SK-N-MC (cell line): ENCODE measurements around the gene PSMB2.

Experiments
- DNase-seq: peaks from one replicate; pipeline ENCODE4 v3.0.0-alpha.2; 2011; ENCODE audit warnings: low read depth, low spot score
- H3K27ac ChIP-seq: fragments of 200-600 bp; sonication (generic); 2 replicates; pipeline ENCODE4 v1.5.1; 2016; ENCODE audit warnings: mixed run types
- H3K36me3 ChIP-seq: fragments of 200-600 bp; sonication (generic); 2 replicates; pipeline ENCODE4 v1.6.1; 2017; ENCODE audit warnings: antibody characterized with exemption, low read length, mixed read lengths; ENCODE audit not compliant: insufficient read depth
- H3K4me3 ChIP-seq: fragments of 200-600 bp; sonication (generic); 2 replicates; pipeline ENCODE4 v1.5.1; 2016
- H3K9ac ChIP-seq: fragments of 200-600 bp; sonication (generic); 2 replicates; pipeline ENCODE4 v1.8.0; 2017; ENCODE audit warnings: mixed run types, mixed read lengths; ENCODE audit not compliant: insufficient read length
- H3K9me3 ChIP-seq: fragments of 200-600 bp; sonication (generic); 2 replicates; pipeline ENCODE4 v1.6.1; 2017; ENCODE audit warnings: low read depth, mild to moderate bottlenecking, antibody characterized with exemption, low read length, moderate library complexity, mixed read lengths
- EZH2 ChIP-seq: fragments of 200-600 bp; sonication (generic); IDR thresholded peaks from one replicate; pipeline ENCODE4 v1.6.1; 2017; ENCODE audit warnings: antibody characterized with exemption
- FOXP2 ChIP-seq: optimal IDR thresholded peaks from 2 replicates; pipeline ENCODE3; 2011; ENCODE audit warnings: mild to moderate bottlenecking, moderate library complexity; ENCODE audit not compliant: insufficient read depth; ENCODE audit errors: extremely low read length, control extremely low read depth
- POLR2AphosphoS5 ChIP-seq: IDR thresholded peaks from 2 replicates; pipeline ENCODE4 v1.6.1; 2012; ENCODE audit warnings: mild to moderate bottlenecking, low read depth, low read length, borderline replicate concordance

PSMB2 gene

DNA sequence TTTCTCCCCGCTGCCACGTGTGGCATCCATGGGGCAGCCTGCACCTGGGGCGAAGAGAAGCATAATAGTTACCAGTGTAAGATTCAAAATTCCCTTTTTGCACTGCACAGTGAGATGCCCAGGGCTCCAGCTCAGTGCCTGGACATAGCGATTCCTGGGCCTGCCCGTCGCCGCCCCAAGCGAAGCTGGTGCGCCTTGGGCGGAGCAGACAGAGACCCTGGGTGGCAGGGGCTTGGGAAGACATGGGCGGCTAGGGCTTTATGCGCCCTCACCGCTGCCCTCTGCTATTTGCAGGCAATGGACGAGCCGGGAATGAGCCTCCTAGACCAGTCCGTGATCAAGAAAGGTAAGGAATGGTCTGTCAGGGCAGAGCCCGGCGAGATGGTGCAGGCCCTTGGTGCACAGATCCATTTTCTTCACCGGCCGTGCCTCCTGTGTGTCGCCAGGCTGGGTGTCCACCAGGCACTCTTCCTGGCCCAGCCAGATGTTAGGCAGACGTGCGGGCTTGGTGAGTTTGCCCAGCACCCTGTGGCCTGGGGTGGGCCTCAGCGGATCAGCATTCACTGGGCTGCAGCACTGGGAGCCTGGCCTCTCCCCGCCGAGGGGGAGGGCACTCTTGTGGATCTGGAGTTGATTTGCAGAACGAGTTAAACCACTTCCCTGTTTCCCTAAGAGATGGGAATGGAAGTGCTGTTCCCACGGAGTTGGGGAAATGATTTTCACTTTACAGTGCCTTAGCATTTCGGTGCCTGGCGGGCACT lies 66.5 kb downstream of the PSMB2 start:
- H3K9ac ChIP-seq = no peak overlapping the region
- no peak overlapping the region for H3K4me3 ChIP-seq
- no peaks in the 10 kb centered on the region for H3K9me3 ChIP-seq
- no peak overlapping the region for H3K27ac ChIP-seq
- H3K36me3 ChIP-seq = no peaks in the 10 kb centered on the region
- DNase-seq = no peak
- TF ChIP-seq EZH2 = no peak
- no peak for TF ChIP-seq POLR2AphosphoS5
- no peak for TF ChIP-seq FOXP2

DNA sequence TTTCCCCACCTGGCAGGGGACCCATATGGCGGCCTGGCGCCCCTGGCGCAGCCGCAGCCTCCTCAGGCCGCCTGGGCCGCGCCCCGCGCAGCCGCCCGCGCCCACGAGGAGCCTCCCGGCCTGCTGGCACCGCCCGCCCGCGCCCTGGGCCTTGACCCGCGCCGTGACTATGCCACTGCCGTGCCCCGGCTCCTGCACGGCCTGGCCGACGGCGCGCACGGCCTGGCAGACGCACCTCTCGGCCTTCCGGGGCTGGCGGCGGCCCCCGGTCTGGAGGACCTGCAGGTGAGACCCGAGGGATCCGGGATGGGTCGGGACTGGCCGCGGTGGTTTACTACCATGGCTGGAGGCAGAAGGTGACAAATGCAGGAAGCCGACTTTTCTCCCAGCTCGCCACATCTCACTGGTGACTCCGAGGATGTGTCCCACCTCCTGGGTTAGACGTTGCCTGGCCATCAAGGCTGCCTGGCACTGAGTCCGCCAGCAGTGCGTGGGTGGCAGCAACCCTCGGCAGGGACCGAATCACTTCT lies 67.1 kb downstream of the PSMB2 start:
- H3K27ac ChIP-seq = no peak overlapping the region
- TF ChIP-seq EZH2 (no peak), POLR2AphosphoS5 (no peak), FOXP2 (no peak)
- no peak overlapping the region for H3K9ac ChIP-seq
- no peaks in the 10 kb centered on the region for H3K36me3 ChIP-seq
- DNase-seq = no peak
- H3K4me3 ChIP-seq = no peak overlapping the region
- H3K9me3 ChIP-seq = no peaks in the 10 kb centered on the region

DNA sequence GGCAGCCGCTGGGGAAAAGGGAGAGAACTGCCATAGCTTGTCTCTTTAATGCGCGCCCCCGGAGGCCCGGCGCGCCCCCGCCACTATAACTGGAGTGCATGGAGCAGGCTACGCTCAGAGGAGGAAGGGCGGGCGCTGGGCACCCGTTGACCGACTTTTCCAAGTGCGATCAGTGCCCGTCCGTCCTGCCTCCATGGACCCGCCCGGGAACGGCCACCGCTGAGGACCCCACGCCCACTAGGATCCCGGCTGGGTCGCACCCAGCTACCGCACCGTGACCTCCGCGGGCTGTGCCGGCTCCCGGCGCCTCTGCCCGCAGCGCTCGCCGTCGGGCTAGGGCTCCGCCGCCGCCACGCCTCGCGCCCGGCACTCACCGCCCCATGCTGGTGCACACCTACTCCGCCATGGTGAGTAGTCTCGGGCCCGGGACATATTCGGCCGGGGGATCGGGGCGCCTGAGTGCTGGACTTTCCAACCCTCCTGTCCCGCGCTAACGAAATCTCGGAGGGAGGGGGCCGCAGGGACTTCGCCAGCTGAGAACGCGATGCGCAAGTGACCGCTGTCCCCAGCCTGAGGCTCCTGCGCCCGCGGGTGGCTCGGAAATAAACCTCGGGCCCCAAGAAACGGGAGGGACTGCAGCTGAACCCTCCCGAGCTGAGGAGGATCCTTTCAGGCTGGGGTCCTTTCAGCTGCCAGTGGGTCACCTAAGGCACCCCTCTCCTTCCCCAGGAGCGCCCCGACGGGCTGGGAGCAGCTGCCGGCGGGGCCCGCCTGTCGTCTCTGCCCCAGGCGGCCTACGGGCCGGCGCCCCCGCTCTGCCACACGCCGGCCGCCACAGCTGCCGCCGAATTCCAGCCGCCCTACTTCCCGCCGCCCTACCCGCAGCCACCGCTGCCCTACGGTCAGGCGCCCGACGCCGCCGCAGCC lies 67.9 kb downstream of the PSMB2 start, which contains the start of gene TFAP2E:
TSS of gene TFAP2E (plus strand) at position 117 of the 927 bp plus-strand sequence. CDS start at position 381, 264 bp downstream.
- no peak within 1 kb of the TSS for H3K4me3 ChIP-seq
- TF ChIP-seq EZH2 = no peak
- no peak for TF ChIP-seq FOXP2
- no peak for TF ChIP-seq POLR2AphosphoS5
- no peak within 1 kb of the TSS for H3K27ac ChIP-seq
- H3K9ac ChIP-seq = no peak within 1 kb of the TSS
- no peak for DNase-seq
- no peaks in the 10 kb centered on the region for H3K36me3 ChIP-seq
- H3K9me3 ChIP-seq = no peaks in the 10 kb centered on the region

DNA sequence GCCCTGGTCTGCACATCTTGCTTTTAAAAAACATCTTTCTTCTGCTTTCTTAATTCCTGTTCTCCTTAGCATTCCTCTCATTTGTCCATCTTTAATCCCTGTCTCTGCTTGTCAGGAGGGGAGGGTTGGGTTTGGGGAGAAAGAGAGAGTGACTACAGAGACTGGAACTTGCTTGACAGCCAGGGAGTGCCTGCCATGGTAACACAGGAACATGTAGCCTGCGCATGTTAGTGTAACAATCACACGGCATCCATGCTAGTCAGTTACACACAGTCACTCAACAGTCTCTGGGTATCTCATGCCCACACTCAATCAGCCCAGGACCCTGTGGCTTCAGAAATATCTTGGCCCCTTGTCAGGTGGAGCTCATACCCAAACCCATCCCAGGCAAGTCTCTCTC lies 69.0 kb downstream of the PSMB2 start:
- Histone ChIP-seq H3K9me3 (no peaks in the 10 kb centered on the region), H3K9ac (no peak overlapping the region), H3K4me3 (no peak overlapping the region), H3K27ac (no peak overlapping the region), H3K36me3 (no peaks in the 10 kb centered on the region)
- no peak for TF ChIP-seq FOXP2
- no peak for TF ChIP-seq EZH2
- TF ChIP-seq POLR2AphosphoS5 = no peak
- DNase-seq = no peak

DNA sequence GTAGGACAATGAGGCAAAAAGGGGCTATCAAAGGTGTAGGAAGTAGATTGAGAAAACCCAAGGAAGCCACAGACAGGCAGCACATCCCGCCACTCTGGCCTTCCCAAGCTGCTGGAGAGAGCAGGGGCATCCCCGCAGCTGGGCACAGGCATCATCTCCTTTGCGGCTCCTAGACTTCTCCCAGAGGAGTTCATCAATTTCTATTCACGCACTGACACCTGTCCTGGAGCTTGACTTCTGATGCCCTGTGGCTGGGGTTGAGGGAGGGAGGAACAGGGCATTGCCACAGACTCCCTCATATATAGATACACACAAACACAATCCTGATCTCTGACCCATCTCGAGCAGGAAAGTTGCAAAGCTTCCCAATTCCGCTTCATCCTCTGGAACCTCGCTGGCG lies 70.1 kb downstream of the PSMB2 start:
- TF ChIP-seq EZH2 (no peak), FOXP2 (no peak), POLR2AphosphoS5 (no peak)
- no peak overlapping the region for H3K9ac ChIP-seq
- no peak overlapping the region for H3K27ac ChIP-seq
- no peaks in the 10 kb centered on the region for H3K9me3 ChIP-seq
- H3K36me3 ChIP-seq = no peaks in the 10 kb centered on the region
- no peak for DNase-seq
- no peak overlapping the region for H3K4me3 ChIP-seq

DNA sequence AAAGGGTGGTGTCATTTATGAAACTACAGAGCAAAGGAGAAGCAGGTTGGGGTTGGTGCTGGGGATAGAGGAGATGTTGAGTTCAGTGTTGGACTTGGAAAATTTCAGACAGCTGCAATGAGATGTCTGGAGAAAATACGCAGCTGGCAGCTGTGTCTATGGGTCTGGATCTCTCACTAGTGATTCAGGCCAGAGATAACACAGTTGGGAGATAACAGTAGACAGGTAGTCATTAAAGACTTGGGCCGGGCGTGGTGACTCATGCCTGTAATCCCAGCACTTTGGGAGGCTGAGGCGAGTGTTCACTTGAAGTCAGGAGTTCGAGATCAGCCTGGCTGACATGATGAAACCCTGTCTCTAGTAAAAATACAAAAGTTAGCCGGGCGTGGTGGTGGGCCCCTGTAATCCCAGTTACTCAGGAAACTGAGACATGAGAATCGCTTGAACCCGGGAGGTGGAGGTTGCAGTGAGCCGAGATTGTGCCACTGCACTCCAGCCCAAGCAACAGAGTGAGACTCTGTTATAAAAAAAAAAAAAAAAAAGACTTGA lies 70.7 kb downstream of the PSMB2 start:
- DNase-seq = no peak
- Histone ChIP-seq H3K9ac (no peak overlapping the region), H3K36me3 (no peaks in the 10 kb centered on the region), H3K9me3 (no peaks in the 10 kb centered on the region), H3K27ac (no peak overlapping the region), H3K4me3 (no peak overlapping the region)
- TF ChIP-seq POLR2AphosphoS5 (no peak), EZH2 (no peak), FOXP2 (no peak)

DNA sequence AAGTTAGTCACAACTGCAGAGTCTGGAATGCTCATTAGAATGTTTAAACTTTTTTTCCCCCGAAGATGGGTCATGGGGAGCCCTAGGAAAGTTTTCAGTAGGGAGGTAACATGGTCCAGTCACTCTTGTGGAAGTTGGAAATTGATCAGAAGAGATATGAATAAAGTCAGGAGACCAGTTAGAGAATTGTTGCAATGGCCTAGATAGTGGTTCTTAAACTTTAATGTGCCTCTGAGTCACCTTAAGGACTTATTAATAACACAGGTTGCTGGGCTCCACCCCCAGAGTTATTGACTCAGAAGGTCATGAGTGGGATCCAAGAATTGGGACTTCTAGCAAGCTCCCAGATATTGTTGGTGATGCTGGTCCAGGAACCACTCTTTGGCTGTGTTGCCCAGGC lies 71.4 kb downstream of the PSMB2 start:
- H3K9ac ChIP-seq = no peak overlapping the region
- H3K9me3 ChIP-seq = no peaks in the 10 kb centered on the region
- H3K36me3 ChIP-seq = no peaks in the 10 kb centered on the region
- DNase-seq = no peak
- TF ChIP-seq EZH2 = no peak
- TF ChIP-seq POLR2AphosphoS5 = no peak
- no peak for TF ChIP-seq FOXP2
- no peak overlapping the region for H3K4me3 ChIP-seq
- H3K27ac ChIP-seq = no peak overlapping the region

DNA sequence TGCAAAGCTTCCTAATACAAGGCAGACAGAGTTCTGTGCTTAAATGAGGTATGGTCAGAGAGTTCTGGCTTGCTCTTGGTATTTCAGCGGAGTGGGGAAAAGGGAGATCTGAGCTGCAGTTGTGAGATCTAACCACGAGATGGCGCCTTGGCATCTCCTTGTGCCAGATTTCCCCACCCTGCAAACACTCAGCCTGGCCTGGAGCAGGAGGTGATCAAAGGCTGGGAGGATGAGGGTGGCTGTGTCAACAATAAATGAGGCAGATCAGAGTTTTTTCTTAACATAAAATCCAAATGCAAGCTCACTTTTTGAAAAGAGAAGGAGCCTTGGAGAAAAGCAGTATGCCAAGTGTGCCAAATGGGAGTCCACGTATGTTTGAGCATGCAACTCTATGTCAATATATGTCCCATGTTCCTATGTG lies 72.3 kb downstream of the PSMB2 start:
- TF ChIP-seq POLR2AphosphoS5 (no peak), EZH2 (no peak), FOXP2 (no peak)
- no peak overlapping the region for H3K9ac ChIP-seq
- H3K27ac ChIP-seq = no peak overlapping the region
- no peaks in the 10 kb centered on the region for H3K36me3 ChIP-seq
- H3K4me3 ChIP-seq = no peak overlapping the region
- no peaks in the 10 kb centered on the region for H3K9me3 ChIP-seq
- peak; percentile 37 for DNase-seq
